ENCODE results near the gene ITGAL.
"Not testable (repeated sequence)": the region's sequence is repeated elsewhere in the genome, so short reads cannot be mapped to it uniquely, and the experiment has no call there.

The ITGAL gene

DNA sequence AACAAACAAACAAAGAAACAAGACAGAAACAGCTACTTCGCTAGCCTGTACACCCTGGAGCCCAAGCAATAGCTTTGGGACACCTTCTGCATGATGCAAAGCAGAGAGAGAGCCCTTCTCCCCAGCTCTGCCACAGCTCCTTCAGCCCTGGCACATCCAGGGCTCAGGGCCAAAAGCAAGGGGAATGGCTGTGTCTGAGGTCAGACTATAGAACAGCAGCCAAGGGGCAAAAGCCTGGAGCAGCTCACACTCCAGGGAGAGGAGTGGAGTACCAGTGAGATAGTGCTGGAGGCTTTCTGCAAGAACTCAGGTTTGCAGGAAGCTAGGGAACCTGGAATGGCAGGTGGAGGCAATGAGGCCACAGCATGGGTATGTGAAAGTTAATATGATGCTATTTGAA, 15.3 kb upstream of the ITGAL start:
- DNase-seq (ENCODE audit: low spot score): no peak
- in situ Hi-C loops (cut with MboI; ENCODE audit: low sequenced_read_pairs, unreplicated experiment): no loop called here
- TF ChIP-seq CTCF (IDR thresholded peaks at IDR 0.05; ENCODE audit: borderline replicate concordance, control extremely low read depth, extremely low read depth, insufficient read depth, missing control alignments): no peak

- no peak for DNase-seq (ENCODE audit: low spot score)
- no peak for TF ChIP-seq CTCF (IDR thresholded peaks at IDR 0.05; ENCODE audit: borderline replicate concordance, control extremely low read depth, extremely low read depth, insufficient read depth, missing control alignments)
- in situ Hi-C loops (cut with MboI; ENCODE audit: low sequenced_read_pairs, unreplicated experiment): no loop called here
Measured at GRCh38 chr16:30457743-30458560, 14.6 kb upstream of the ITGAL start.

DNA sequence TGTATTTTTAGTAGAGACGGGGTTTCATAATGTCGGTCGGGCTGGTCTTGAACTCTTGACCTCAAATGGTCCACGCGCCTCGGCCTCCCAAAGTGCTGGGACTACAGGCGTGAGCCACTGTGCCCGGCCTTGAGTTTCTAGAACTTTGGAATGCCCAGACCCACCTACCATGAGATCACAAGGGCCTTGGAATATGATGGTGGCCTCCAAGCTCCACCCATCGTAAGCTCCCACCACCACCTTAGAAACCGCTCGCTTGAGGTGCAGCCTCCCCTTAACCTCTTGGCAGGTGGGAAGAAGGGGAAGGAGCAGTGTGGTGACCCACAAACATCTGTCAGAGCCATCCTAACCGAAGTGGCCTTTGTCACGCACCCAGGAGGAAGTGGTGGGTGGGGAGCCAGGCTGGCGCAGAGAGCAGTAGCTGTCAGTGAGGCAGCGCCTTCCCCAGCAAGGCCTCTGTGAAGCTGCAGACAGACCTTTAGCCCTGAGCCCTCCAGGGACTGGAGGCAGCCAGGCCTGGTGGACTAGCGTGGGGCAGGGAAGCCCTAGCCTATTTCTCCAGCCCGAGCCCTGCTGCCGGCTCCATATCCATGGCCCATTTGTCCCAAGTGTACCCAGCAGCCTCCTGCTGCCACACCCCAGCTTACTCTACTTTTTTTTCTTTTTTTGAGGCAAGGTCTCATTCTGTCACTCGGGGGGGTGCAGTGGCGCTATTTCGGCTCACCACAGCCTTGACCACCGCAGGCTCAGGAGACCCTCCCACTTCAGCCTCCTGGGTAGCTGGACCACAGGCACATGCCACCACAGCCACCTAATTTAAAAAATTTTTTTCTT, 13.8 kb upstream of the ITGAL start:
- DNase-seq (ENCODE audit: low spot score): peak; percentile 73

GRCh38 chr16:30459456-30459855, 13.1 kb upstream of the ITGAL start:
- DNase-seq (ENCODE audit: low spot score): no peak
- in situ Hi-C loops (cut with MboI; ENCODE audit: low sequenced_read_pairs, unreplicated experiment): no loop called here
- no peak for TF ChIP-seq CTCF (IDR thresholded peaks at IDR 0.05; ENCODE audit: borderline replicate concordance, control extremely low read depth, extremely low read depth, insufficient read depth, missing control alignments)

More for the DNA sequence above, 13.8 kb upstream of the ITGAL start:
- in situ Hi-C loops (cut with MboI; ENCODE audit: low sequenced_read_pairs, unreplicated experiment): no loop called here
- TF ChIP-seq CTCF (IDR thresholded peaks at IDR 0.05; ENCODE audit: borderline replicate concordance, control extremely low read depth, extremely low read depth, insufficient read depth, missing control alignments): no peak

DNA sequence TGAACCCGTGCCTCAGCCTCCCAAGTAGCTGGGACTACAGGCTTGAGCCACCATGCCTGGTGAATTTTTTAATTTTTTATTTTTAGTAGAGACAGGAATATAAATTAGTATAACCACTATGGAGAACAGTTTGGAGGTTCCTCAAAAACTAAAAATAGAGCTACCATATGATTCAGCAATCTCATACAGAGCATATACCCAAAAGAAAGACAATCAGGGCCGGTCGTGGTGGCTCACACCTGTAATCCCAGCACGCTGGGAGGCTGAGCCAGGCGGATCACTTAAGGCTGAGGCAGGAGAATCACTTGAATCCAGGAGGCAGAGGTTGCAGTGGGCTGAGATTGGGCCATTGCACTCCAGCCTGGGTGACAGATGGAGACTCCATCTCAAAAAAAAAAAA, 11.1 kb upstream of the ITGAL start:
- DNase-seq (ENCODE audit: low spot score); in situ Hi-C loops (cut with MboI; ENCODE audit: low sequenced_read_pairs, unreplicated experiment): not testable (repeated sequence)

DNA sequence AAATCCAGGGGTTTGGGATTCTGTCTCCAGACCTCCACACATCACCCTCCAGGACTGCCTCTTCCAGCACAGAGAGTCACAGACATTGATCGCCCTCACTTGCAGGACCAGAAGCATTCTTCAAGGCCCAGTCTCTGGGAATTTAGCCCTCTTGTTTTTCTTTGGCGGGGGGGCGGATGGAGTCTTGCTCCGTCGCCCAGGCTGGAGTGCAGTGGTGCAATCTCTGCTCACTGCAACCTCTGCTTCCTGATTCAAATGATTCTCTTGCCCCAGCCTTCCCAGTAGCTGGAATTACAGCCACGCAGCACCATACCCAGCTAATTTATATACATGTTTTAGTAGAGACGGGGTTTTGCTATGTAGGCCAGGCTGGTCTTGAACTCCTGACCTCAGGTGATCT, 8.5 kb upstream of the ITGAL start:
- no peak for DNase-seq (ENCODE audit: low spot score)
- in situ Hi-C loops (cut with MboI; ENCODE audit: low sequenced_read_pairs, unreplicated experiment): no loop called here
- no peak for TF ChIP-seq CTCF (IDR thresholded peaks at IDR 0.05; ENCODE audit: borderline replicate concordance, control extremely low read depth, extremely low read depth, insufficient read depth, missing control alignments)

DNA sequence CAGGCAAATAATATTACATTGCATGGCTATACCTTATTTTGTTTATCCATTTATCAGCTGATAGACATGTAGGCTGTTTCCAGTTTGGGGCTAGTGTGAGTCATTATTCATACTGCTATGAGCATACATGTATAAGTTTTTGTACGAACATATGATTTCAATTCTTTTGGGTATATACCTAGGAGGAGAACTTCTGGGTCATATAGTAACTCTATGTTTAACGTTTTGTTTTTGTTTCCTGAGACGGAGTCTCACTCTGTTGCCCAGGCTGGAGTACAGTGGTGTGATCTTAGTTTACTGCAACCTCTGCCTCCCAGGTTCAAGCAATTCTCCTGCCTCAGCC, 2.4 kb upstream of the ITGAL start:
- no peak for DNase-seq (ENCODE audit: low spot score)
- no peak for TF ChIP-seq CTCF (IDR thresholded peaks at IDR 0.05; ENCODE audit: borderline replicate concordance, control extremely low read depth, extremely low read depth, insufficient read depth, missing control alignments)
- in situ Hi-C loops (cut with MboI; ENCODE audit: low sequenced_read_pairs, unreplicated experiment): no loop called here
